HepG2 (cell line): Measurements from ENCODE around the gene XAB2. TPM values are rescaled to one million over a fixed set of nuclear protein-coding genes. Genes with fewer than 3 reads are reported as not detected.

ENCODE experiments used
- ATAC-seq: fragments of 200-7000 bp; cut with Tn5 transposase; 3 replicates; pipeline ENCODE4 v1.9.1; 2020; ENCODE audit warnings: mild to moderate bottlenecking, moderate library complexity
- BruUV-seq: library from RNA; stranded (reverse); fragments of 400-500 nt; replicated peaks from 2 replicates; lab custom pipeline; 2021; lab: Mats Ljungman, UMichigan
- CTCF ChIA-PET: fragments of 300-600 bp; formaldehyde crosslinking; extraction: SDS; loops from one replicate; lab custom pipeline; 2021; ENCODE audit warnings: low total read pairs, inconsistent platforms, low intra/inter-chr PET ratio; lab: Yijun Ruan, JAX
- POLR2A ChIA-PET: fragments of 350-600 bp; sonication (Branson Sonifier 250); formaldehyde crosslinking; loops from one replicate; lab custom pipeline; 2020; ENCODE audit warnings: antibody characterized with exemption, inconsistent platforms; lab: Yijun Ruan, JAX
- DNase-seq: peaks from one replicate; pipeline ENCODE4 v3.0.0-alpha.2; 2015; ENCODE audit warnings: low spot score
- FAIRE-seq: peaks from 3 replicates; lab custom pipeline; 2011; peaks lifted over from hg19 to GRCh38; lab: Jason Lieb, UNC
- H2AFZ ChIP-seq: one replicate; pipeline ENCODE4 v1.6.1; 2011; ENCODE audit warnings: low read length, inconsistent platforms
- H3K27ac ChIP-seq: fragments of 300-600 bp; 3 replicates; pipeline ENCODE4 v1.8.0; 2011; ENCODE audit warnings: mixed run types, mild to moderate bottlenecking, mixed read lengths, low read length, inconsistent platforms; ENCODE audit not compliant: insufficient read depth; ENCODE audit errors: extremely low read length
- H3K27me3 ChIP-seq, 2 experiments: fragments of 200-600 bp in 1 of 2; 2 replicates in 1 of 2; 3 replicates in 1 of 2; pipeline versions ENCODE4 v1.6.0 to v1.8.0; 2011; ENCODE audit warnings: low read length in 2 of 2, mild to moderate bottlenecking in 2 of 2, moderate library complexity in 2 of 2, inconsistent platforms in 1 of 2; ENCODE audit not compliant: insufficient read depth in 2 of 2, control insufficient read depth in 1 of 2
- H3K36me3 ChIP-seq, 2 experiments: fragments of 200-600 bp in 1 of 2; replicated peaks in 1 of 2; 2 replicates in 1 of 2; 3 replicates in 1 of 2; pipeline versions ENCODE4 v1.5.1 to v1.8.0; 2011; ENCODE audit warnings: low read length in 2 of 2, inconsistent platforms in 1 of 2; ENCODE audit not compliant: insufficient read depth in 2 of 2, control insufficient read depth in 1 of 2
- H3K4me1 ChIP-seq: 2 replicates; pipeline ENCODE4 v1.5.1; 2012; ENCODE audit warnings: low read length, inconsistent platforms; ENCODE audit not compliant: insufficient read depth
- H3K4me2 ChIP-seq: 2 replicates; pipeline ENCODE4 v1.6.0; 2011; ENCODE audit warnings: low read depth, low read length, inconsistent platforms
- H3K4me3 ChIP-seq, 3 experiments: fragments of 200-600 bp in 1 of 3; sonication (generic), shearing (Covaris generic) in 1 of 3; replicated peaks in 1 of 3; 2 replicates each; pipeline ENCODE4 v1.5.1; 2011 to 2016; ENCODE audit warnings: low read length in 3 of 3, inconsistent platforms in 2 of 3, low read depth in 2 of 3, mild to moderate bottlenecking in 2 of 3, control low read depth in 1 of 3, mixed read lengths in 1 of 3; ENCODE audit not compliant: insufficient read depth in 1 of 3
- H3K79me2 ChIP-seq: one replicate; pipeline ENCODE4 v1.6.1; 2011; ENCODE audit warnings: low read length, inconsistent platforms; ENCODE audit not compliant: insufficient read depth
- H3K9ac ChIP-seq: 2 replicates; pipeline ENCODE4 v1.6.0; 2011; ENCODE audit warnings: mild to moderate bottlenecking, low read depth, low read length, inconsistent platforms; ENCODE audit not compliant: insufficient read depth
- H3K9me3 ChIP-seq: 2 replicates; pipeline ENCODE4 v1.5.1; 2012; ENCODE audit warnings: mild to moderate bottlenecking, low read length
- H4K20me1 ChIP-seq: 2 replicates; pipeline ENCODE4 v1.6.0; 2011; ENCODE audit warnings: inconsistent platforms, mild to moderate bottlenecking, low read length, moderate library complexity; ENCODE audit not compliant: insufficient read depth
- ARNT ChIP-seq: fragments of 450-650 bp; IDR thresholded peaks from 2 replicates; pipeline ENCODE4 v1.6.1; 2017
- CCDC6 ChIP-seq: sonication (generic); formaldehyde crosslinking; IDR thresholded peaks from 2 replicates; pipeline ENCODE4 v1.8.1; 2022; ENCODE audit warnings: mild to moderate bottlenecking, missing genetic modification reagents, moderate library complexity
- DNMT1 ChIP-seq: sonication (generic); formaldehyde crosslinking; IDR thresholded peaks from 2 replicates; pipeline ENCODE4 v1.5.1; 2020; ENCODE audit warnings: mild to moderate bottlenecking, missing genetic modification reagents
- HMG20B ChIP-seq: conservative IDR thresholded peaks from 2 replicates; pipeline ENCODE4 v1.6.1; 2016; ENCODE audit warnings: missing genetic modification reagents, missing compliant biosample characterization
- KLF13 ChIP-seq: sonication (generic); formaldehyde crosslinking; IDR thresholded peaks from 2 replicates; pipeline ENCODE4 v1.4.0; 2020; ENCODE audit warnings: mild to moderate bottlenecking, missing genetic modification reagents
- PAWR ChIP-seq: sonication (generic); formaldehyde crosslinking; IDR thresholded peaks from 2 replicates; pipeline ENCODE4 v1.4.0; 2020; ENCODE audit warnings: missing genetic modification reagents, mild to moderate bottlenecking, borderline replicate concordance
- SP4 ChIP-seq: sonication (generic); formaldehyde crosslinking; IDR thresholded peaks from 2 replicates; pipeline ENCODE4 v1.8.1; 2023; ENCODE audit warnings: mild to moderate bottlenecking, missing genetic modification reagents
- ZNF12 ChIP-seq: sonication (generic); formaldehyde crosslinking; IDR thresholded peaks from 2 replicates; pipeline ENCODE4 v1.5.0; 2020; ENCODE audit warnings: missing genetic modification reagents
- ZNF253 ChIP-seq: sonication (generic); formaldehyde crosslinking; IDR thresholded peaks from 2 replicates; pipeline ENCODE4 v1.8.0; 2022; ENCODE audit warnings: mild to moderate bottlenecking, missing genetic modification reagents, borderline replicate concordance
- ZNF343 ChIP-seq: sonication (generic); formaldehyde crosslinking; IDR thresholded peaks from 2 replicates; pipeline ENCODE4 v1.4.0; 2020; ENCODE audit warnings: mild to moderate bottlenecking, missing genetic modification reagents
- ZNF350 ChIP-seq: sonication (generic); formaldehyde crosslinking; IDR thresholded peaks from 2 replicates; pipeline ENCODE4 v1.4.0; 2020; ENCODE audit warnings: mild to moderate bottlenecking, low read depth, missing genetic modification reagents, borderline replicate concordance
- ZNF44 ChIP-seq: sonication (generic); formaldehyde crosslinking; IDR thresholded peaks from 2 replicates; pipeline ENCODE4 v1.5.1; 2020; ENCODE audit warnings: mild to moderate bottlenecking, missing genetic modification reagents
- ZNF547 ChIP-seq: sonication (generic); formaldehyde crosslinking; IDR thresholded peaks from 2 replicates; pipeline ENCODE4 v1.5.1; 2020; ENCODE audit warnings: mild to moderate bottlenecking, missing genetic modification reagents
- ZNF598 ChIP-seq: sonication (generic); formaldehyde crosslinking; IDR thresholded peaks from 2 replicates; pipeline ENCODE4 v1.5.1; 2020; ENCODE audit warnings: mild to moderate bottlenecking, missing genetic modification reagents, borderline replicate concordance
- ZNF747 ChIP-seq: sonication (generic); formaldehyde crosslinking; IDR thresholded peaks from 2 replicates; pipeline ENCODE4 v1.8.1; 2023; ENCODE audit warnings: missing genetic modification reagents, mild to moderate bottlenecking, borderline replicate concordance
- ZNF761 ChIP-seq: sonication (generic); formaldehyde crosslinking; conservative IDR thresholded peaks from 2 replicates; pipeline ENCODE4 v1.4.0; 2020; ENCODE audit warnings: mild to moderate bottlenecking, missing genetic modification reagents
- ZNF879 ChIP-seq: sonication (generic); formaldehyde crosslinking; IDR thresholded peaks from 2 replicates; pipeline ENCODE4 v1.8.1; 2023; ENCODE audit warnings: missing genetic modification reagents
- ZXDC ChIP-seq: sonication (generic); formaldehyde crosslinking; IDR thresholded peaks from 2 replicates; pipeline ENCODE4 v1.5.0; 2020; ENCODE audit warnings: mild to moderate bottlenecking, missing genetic modification reagents
- WGBS: methylation state at CpG from one replicate; pipeline ENCODE4 v1.1.6; 2017; ENCODE audit warnings: low lambda C conversion rate; 5-methylcytosine and 5-hydroxymethylcytosine counted together
- in situ Hi-C: cut with HindIII; loops from 2 replicates; pipeline ENCODE4 v1.10.0; 2017; ENCODE audit warnings: low pct_unique_long_range_greater_than_20kb; ENCODE audit not compliant: extremely low pct_ligation_motif_present
- intact Hi-C: fragments of 100-400 bp; cut with micrococcal nuclease; formaldehyde crosslinking; loops from one replicate; pipeline ENCODE4 v1.10.0; 2022; ENCODE audit not compliant: unreplicated experiment
- polyA plus RNA-seq, 8 experiments: library from polyadenylated mRNA; depleted of rRNA in 3 of 8; stranded (reverse) in 7 of 8; unstranded in 1 of 8; fragments of >200 nt; fragmentation: Illumina TruSeq in 4 of 8; extraction: Trizol in 4 of 8; gene quantifications; 2 replicates each; pipeline versions ENCODE4 v1.2.1 to v1.2.3, GENCODE V29; 2011 to 2016; ENCODE audit warnings: low read depth in 4 of 8, missing spikeins in 1 of 8, mixed read lengths in 1 of 8; ENCODE audit not compliant: insufficient read depth in 1 of 8
- total RNA-seq, 5 experiments: library from RNA; depleted of rRNA; stranded (reverse); fragments of >200 nt; fragmentation: Illumina TruSeq; extraction: Trizol; gene quantifications; 2 replicates each; pipeline ENCODE4 v1.2.3, GENCODE V29; 2016; ENCODE audit warnings: low read depth in 1 of 5
- TF ChIP-seq, protein P1 (sequence below): sonication (generic); formaldehyde crosslinking; IDR thresholded peaks from 2 replicates; pipeline ENCODE4 v1.5.0; 2020; ENCODE audit warnings: missing genetic modification reagents
- TF ChIP-seq, protein P2 (sequence below): sonication (generic); formaldehyde crosslinking; IDR thresholded peaks from 2 replicates; pipeline ENCODE4 v1.4.0; 2020; ENCODE audit warnings: missing genetic modification reagents

The XAB2 gene
- total and polyA plus RNA-seq, 2 of the 13 experiments (the other 11 are each of a cell fraction or from before 2014, with no cell fraction given): 6.2 to 23.9 TPM

DNA sequence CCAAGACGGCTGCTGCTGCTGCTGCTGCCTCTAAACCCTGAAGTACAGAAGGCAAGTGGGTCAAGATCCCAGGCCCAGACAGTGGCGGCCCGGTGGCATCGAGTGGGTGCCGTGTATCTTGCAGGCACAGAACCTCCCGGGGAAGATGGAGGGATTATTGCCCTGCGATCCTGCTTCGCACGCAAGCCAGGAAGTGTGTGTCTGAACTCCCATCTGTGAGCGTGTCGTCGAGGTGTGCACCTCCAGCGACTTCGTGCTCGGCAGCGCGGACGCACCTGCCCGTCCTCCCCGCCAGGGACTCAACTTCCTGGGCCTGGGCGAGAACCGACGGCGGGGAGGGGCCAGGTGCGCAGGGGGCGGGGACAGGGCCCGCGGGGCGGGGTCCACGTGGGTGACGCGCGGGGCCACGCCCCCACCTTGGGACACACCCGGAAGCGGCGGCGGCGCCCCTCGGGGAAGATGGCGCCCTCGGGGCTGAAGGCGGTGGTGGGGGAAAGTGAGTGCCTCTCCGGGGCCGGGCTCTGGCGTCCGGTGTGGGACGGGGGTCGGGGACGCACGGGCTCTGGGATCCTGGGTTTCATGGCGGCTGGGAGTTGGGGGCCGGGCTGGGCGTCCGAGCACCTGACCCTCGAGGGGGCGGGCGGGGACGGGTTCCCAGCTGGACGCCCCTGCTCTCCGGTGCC, 7.5 kb upstream of the XAB2 start, which contains the start of gene STXBP2 (continued):
- TF ChIP-seq, protein P1, sequence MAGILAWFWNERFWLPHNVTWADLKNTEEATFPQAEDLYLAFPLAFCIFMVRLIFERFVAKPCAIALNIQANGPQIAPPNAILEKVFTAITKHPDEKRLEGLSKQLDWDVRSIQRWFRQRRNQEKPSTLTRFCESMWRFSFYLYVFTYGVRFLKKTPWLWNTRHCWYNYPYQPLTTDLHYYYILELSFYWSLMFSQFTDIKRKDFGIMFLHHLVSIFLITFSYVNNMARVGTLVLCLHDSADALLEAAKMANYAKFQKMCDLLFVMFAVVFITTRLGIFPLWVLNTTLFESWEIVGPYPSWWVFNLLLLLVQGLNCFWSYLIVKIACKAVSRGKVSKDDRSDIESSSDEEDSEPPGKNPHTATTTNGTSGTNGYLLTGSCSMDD (CRISPR knock-in tag): peak; percentile 30; the same call in 1 of the 2 replicates
- TF ChIP-seq ZNF761 (CRISPR knock-in tag) (peak; percentile 71; the same call in 1 of the 2 replicates), ZNF12 (no peak), ZNF879 (CRISPR knock-in tag) (no peak), HMG20B (CRISPR knock-in tag) (no peak)
- TF ChIP-seq, protein P2, sequence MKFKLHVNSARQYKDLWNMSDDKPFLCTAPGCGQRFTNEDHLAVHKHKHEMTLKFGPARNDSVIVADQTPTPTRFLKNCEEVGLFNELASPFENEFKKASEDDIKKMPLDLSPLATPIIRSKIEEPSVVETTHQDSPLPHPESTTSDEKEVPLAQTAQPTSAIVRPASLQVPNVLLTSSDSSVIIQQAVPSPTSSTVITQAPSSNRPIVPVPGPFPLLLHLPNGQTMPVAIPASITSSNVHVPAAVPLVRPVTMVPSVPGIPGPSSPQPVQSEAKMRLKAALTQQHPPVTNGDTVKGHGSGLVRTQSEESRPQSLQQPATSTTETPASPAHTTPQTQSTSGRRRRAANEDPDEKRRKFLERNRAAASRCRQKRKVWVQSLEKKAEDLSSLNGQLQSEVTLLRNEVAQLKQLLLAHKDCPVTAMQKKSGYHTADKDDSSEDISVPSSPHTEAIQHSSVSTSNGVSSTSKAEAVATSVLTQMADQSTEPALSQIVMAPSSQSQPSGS: no peak

DNA sequence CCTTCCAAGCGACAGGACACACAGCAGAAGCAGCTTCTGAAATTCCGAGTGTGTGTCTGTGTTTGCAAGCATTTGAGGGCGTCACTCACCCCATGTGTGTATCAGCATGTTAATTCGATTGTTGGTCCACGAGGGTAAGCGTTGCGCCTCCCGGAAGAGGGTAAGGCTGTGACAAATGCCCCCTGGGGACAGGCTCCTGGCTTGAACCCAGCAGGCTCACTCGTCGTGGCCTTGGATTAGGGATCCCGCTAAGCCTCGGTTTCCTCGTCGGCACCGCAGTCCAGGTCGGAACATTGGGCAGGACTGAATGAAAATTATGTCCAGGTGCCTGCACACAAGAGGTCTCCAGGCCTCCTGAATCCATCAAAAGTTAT, 7.0 kb upstream of the XAB2 start:
- 72% methylated on average over 16 of the region's 16 CpGs for WGBS
- H3K9me3 ChIP-seq: no peaks in the 10 kb centered on the region
- H2AFZ ChIP-seq: no peak overlapping the region
- in situ Hi-C loops: no loop called here
- POLR2A ChIA-PET: interaction anchor here (1.0 kb wide), 1 partner anchor 41 kb away, joined by 5 read pairs; the partner anchor contains the start of gene CAMSAP3
- H3K9ac ChIP-seq: no peak overlapping the region
- H3K36me3 ChIP-seq: peaks cover 0 to 1% of the 10 kb centered on the region in 2 experiments; a peak in 2 of 5 replicates
- ATAC-seq: no peak
- no peak overlapping the region for H3K27ac ChIP-seq
- intact Hi-C loops: no loop called here
- CTCF ChIA-PET: no interaction called here
- no peak for DNase-seq
- no peak for FAIRE-seq
- peaks cover 7% of the 10 kb centered on the region for H3K79me2 ChIP-seq
- no peaks in the 10 kb centered on the region; a peak in 1 of 5 replicates for H3K27me3 ChIP-seq
- BruUV-seq: TSS peak; percentile 53
- no peaks in the 10 kb centered on the region; the same call in 1 of the 2 replicates for H4K20me1 ChIP-seq
- H3K4me1 ChIP-seq: peaks cover 23% of the 10 kb centered on the region
- peak overlapping the region in 2 of 3 experiments; percentile 93 to 95; a peak in 3 of 6 replicates for H3K4me3 ChIP-seq
- peak overlapping the region; percentile 60 for H3K4me2 ChIP-seq
- TF ChIP-seq ZNF253 (CRISPR knock-in tag): no peak
- TF ChIP-seq ARNT: no peak
- no peak for TF ChIP-seq PAWR (CRISPR knock-in tag)
- TF ChIP-seq ZNF44: 0 out of 2 replicates have a peak, but pooled peaks have one; percentile 59
- TF ChIP-seq ZNF547 (CRISPR knock-in tag): peak; percentile 18; the same call in 1 of the 2 replicates
- no peak for TF ChIP-seq ZNF350 (CRISPR knock-in tag)
- TF ChIP-seq ZXDC: no peak
- TF ChIP-seq KLF13 (CRISPR knock-in tag): no peak
- TF ChIP-seq ZNF747 (CRISPR knock-in tag): no peak
- 0 out of 2 replicates have a peak, but pooled peaks have one; percentile 40 for TF ChIP-seq ZNF598 (CRISPR knock-in tag)
- TF ChIP-seq ZNF343 (CRISPR knock-in tag): no peak
- no peak for TF ChIP-seq CCDC6
- TF ChIP-seq DNMT1 (CRISPR knock-in tag): no peak
- TF ChIP-seq SP4: no peak
